Measurements from ENCODE around the gene PCGF5. TPM values are rescaled to one million over a fixed set of nuclear protein-coding genes. Genes with fewer than 3 reads are reported as not detected.

PCGF5 gene
- total and polyA plus RNA-seq, 2 experiments from 2014 or later, result 7.7 to 8.7 TPM

- Histone ChIP-seq H3K27ac (ENCODE audit: low read depth) (no peak overlapping the region), H3K36me3 (ENCODE audit: insufficient read depth) (no peaks in the 10 kb centered on the region), H3K27me3 (ENCODE audit: insufficient read depth) (peaks cover 3% of the 10 kb centered on the region; the same call in 1 of the 2 replicates), H3K4me2 (no peak overlapping the region), H3K9me2 (ENCODE audit: insufficient read depth) (0 out of 2 replicates have a peak, but pooled peaks cover 4% of the 10 kb centered on the region), H2AFZ (no peak overlapping the region), H4K20me1 (replicated peaks; ENCODE audit: insufficient read depth) (no peaks in the 10 kb centered on the region), H3K4me3 (no peak overlapping the region), H3F3A (replicated peaks; ENCODE audit: low read depth) (no peaks in the 10 kb centered on the region), H3K4me1 (ENCODE audit: insufficient read depth) (peaks cover 4% of the 10 kb centered on the region; the same call in 1 of the 2 replicates), H3K79me2 (replicated peaks; ENCODE audit: insufficient read depth) (no peaks in the 10 kb centered on the region)
- Mint-ChIP-seq H3K4me1 (peaks cover 5% of the 10 kb centered on the region; the same call in 2 of the 3 replicates), H3K9me3 (no peaks in the 10 kb centered on the region), H3K36me3 (ENCODE audit: low read depth) (no peaks in the 10 kb centered on the region), H3K4me3 (no peak overlapping the region), H3K27ac (no peak overlapping the region), H3K27me3 (ENCODE audit: insufficient read depth, low read depth, poor library complexity) (peaks cover 9% of the 10 kb centered on the region)
- ATAC-seq (no peak), DNase-seq (ENCODE audit: low spot score) (no peak)
- TF ChIP-seq REST (IDR thresholded peaks at IDR 0.05; ENCODE audit: unreplicated experiment) (no peak), ETS1 (IDR thresholded peaks at IDR 0.05) (no peak), EZH2phosphoT487 (IDR thresholded peaks at IDR 0.05; ENCODE audit: unreplicated experiment) (no peak), ZNF331 (CRISPR knock-in tag; IDR thresholded peaks at IDR 0.05; ENCODE audit: low read depth) (no peak), EZH2 (IDR thresholded peaks at IDR 0.05; ENCODE audit: low read depth, unreplicated experiment) (no peak), CTCF (conservative IDR thresholded peaks at IDR 0.05; ENCODE audit: low read depth in 2 of 2) (no peak), ZNF114 (CRISPR knock-in tag; IDR thresholded peaks at IDR 0.05) (no peak), POLR2AphosphoS5 (IDR thresholded peaks at IDR 0.05; ENCODE audit: low read depth) (no peak), CREB1 (CRISPR knock-in tag; IDR thresholded peaks at IDR 0.05; ENCODE audit: low read depth) (no peak), JUNB (IDR thresholded peaks at IDR 0.05; ENCODE audit: unreplicated experiment) (no peak), STAT1 (IDR thresholded peaks at IDR 0.05; ENCODE audit: unreplicated experiment) (no peak)
Measured at GRCh38 chr10:91289305-91289704, 68.8 kb downstream of the PCGF5 start.

All from GM23338 (cell line).